Measurements from ENCODE around the gene MYT1.

MYT1 gene

DNA sequence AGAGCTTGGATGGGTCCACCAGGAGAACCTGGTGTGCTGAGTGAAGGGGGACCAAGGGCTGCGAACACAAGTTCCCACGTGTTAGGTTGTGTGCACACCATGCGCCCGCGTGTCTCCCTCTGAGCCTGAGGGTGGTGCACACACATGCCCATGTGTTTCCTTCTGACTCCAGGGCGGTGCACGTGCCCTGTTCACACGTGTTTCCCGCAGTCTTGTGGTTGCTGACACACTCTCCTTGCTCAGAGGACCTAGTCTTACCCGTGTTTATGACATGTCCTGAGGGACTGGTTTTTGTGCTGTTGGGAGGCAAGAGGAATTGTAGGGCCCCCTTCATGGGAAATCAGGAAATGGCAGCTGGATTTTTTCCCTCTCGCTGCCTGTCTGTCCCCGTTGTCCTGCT, 55.0 kb downstream of the MYT1 start:
- no peak for DNase-seq (ENCODE audit: low spot score)

DNA sequence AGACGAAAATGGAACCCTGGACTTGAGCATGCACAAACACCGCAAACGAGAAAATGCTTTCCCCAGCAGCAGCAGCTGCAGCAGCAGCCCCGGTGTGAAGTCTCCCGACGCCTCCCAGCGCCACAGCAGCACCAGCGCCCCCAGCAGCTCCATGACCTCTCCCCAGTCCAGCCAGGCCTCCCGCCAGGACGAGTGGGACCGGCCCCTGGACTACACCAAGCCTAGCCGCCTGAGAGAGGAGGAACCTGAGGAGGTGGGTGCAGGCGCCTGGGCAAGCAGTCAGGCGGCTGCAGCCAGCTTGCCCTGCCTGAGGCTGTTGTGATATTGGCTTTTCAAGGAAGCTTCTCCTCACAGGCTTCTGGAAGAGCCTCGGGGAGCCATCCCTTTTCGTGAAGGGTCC, 55.5 kb downstream of the MYT1 start:
- no peak for DNase-seq (ENCODE audit: low spot score)

DNA sequence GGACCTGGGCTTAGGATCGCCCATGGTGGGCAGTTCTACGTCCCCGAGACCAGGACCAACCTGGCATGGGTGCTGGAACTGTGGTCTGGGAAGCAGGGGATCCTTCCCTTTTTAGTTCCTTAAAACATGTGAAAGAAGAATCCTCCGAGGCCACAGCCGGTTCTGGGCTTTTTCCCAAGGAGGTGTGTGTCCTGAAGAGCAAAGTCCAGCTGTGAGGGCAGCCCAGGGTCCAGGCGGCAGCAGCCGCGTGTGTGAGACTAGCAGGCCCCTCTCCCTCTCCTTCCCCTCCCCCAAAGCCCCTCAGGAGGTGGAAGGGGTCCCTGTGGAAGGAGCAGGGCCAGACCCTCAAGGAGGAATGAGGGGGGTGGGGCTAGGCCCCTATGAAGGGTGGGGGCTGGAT, 56.2 kb downstream of the MYT1 start:
- DNase-seq (ENCODE audit: low spot score) = no peak

DNA sequence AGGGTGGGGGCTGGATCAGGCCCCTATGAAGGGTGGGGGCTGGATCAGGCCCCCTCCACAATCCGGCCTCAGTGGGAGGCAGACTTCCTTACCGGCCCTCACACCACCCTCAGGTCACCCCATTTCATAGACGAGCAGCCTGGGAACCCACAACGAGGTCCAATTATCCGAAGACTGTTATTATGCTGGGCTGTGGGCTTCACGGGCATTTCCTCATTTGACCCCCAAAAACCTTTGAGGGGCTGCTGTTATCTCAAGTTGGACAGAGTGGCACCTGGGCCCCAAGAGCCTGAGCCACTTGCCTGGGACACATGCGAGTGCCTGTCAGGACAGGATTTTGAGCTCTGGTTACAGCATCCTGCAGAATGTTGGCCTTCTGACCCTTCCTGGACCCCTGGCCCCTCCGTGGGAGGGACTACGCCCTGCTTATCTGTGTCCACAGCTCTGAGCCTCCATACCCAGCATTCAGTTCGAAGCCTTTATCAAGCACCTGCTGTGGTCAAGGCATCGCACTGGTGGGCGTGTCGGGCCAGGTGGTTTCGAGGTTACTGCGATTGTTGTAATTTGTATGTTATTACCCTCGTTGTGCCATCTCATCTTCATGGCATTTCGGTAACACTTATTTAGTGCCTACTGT, 56.8 kb downstream of the MYT1 start:
- no peak for DNase-seq (ENCODE audit: low spot score)

DNA sequence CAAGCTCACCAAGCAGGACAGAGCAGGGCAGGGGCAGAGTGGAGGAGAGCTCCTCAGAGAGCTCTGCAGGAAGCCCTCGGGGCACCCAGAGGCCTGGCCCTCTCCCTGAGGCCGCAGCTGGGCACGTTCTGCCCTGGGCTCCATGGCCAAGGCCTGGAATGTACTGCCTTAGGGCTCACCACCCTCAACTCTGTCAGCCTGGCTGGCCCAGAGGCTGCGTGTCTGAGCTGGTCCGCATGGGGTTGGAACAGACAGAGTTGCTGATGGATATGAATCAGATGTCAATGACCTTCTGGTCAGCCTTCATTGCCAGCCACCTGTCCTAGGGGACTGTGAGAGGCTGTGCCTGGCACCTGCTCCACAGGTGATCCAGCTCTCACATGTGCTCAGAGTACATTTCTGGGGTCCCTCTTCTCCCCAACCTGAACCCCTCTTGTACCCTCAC, 58.1 kb downstream of the MYT1 start:
- DNase-seq (ENCODE audit: low spot score) = no peak

DNA sequence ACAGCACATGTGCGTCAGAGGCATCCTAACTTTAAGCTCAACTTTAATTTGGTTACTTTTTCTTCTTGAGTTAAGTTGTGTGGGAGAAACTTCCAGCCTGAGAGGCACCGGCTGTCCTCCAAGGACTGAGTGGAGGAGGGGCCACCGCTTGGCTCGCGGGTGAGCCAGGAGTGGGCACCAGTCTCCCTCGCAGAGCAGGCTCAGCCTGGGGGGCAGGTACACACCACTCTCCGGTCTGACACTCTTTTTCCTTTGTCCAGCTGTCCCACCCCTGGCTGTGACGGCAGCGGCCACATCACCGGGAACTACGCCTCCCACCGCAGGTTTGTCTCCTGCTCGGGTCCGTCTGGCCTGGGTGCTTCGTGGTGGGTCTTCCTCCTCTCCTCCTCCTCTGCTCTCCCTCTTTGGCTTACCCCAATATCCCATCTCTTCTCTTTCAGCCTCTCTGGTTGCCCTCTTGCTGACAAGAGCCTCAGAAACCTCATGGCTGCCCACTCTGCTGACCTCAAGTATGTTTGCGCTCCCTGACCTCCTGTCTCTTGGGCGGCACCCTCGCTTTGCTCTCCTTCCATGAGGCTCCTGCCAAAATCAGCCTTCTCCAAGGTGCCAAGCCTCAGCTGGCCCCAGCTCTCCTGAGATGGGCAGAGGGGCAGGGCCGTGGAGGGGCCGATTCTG, 58.7 kb downstream of the MYT1 start:
- no peak for DNase-seq (ENCODE audit: low spot score)

- DNase-seq (ENCODE audit: low spot score) = no peak
Measured at GRCh38 chr20:64223526-64224067, 59.3 kb downstream of the MYT1 start.

DNA sequence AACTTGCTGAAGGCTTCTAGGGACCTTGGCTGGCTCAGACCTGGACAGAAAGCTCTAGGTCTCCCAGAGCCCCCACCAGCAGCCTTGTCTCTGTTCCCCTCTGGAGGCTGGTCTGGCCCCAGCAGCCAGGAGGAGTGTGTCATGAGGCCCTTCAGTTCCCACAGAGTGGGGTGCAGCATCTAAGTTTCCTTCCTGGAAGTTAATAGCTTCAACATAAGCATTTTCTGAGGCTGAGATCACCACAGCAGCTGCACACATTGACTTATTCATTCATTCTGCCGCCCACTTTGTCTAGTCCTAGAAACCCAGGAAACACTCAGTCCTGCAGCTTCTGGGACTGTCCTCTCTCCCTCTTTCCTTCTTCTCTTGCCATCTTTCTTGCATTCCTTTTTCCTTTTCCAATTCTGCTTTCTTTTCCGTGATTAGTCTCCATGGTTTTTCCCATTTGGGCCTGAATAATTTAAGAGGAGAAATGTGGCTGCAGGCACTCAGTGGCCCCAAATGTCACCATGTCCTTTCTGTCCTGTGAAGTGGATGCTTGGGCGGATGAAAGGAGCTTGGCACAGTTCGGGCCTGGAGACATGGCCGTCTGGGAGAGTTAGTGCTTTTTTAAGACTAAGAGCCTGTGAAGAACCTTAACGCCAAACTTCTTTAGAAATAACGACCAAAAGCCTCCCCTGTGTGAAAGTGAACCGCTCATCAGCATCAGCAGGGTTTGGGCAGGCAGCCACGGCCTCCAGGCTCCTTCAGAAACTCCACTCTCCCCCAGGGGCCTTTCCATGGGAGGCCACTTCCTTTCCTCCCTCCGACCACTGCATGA, 60.3 kb downstream of the MYT1 start:
- no peak for DNase-seq (ENCODE audit: low spot score)

DNA sequence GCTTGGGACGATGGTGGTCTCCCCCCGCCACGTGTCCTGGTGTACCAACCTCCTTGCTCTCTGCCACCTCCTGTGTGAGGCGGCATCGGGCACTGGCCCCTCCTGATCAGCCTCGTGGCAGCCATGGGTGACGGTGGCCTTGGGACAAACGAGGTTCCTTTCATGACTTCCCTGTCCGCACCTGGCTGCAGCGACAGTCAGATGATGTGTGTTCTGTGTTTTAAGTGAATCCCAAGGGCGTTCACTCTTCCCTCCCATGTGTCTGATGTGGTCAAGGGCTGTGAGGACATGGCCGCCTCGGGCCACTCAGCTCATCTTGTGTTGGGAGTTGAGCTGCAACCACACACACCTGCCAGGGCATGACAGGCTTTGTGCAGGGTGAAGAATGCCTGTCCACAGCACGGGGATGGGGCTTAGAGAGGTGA, 60.9 kb downstream of the MYT1 start:
- DNase-seq (ENCODE audit: low spot score) = no peak

DNA sequence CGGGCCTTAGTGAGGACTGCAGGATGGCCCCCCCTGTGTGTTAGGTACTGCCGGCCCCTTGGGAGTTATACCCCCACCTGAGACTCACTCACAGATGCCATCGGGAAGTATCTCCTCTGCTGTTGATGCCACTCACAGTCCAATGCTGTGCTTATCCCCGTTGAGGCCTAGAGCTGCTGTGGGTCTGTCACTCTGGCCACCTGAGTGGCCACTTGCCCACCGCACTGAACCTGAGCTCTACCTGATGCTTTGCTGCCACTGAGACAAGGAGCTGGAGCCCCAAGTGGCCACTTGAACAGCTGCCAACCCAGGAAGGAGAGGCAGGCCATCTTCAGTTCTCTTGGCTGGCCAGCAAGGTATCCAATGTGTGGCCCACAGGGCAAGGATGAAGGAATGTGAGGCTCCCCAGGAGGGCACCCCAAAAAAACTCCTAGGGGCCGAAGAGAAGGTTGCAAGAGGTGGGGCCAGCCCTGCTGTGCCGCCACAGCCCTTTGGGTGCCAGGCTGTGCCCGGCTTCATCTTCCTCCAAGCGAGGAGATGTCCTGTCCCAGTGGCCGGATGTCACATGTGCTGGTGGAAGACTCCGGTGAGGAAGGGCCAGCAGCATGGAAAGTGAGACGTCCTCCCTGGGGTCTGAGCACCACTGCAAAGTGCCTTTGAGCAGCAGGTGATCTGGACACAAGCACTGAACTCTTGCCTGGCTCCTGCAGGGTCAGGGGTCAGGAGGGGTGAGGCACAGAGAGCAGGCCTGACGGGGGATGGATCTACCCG, 61.8 kb downstream of the MYT1 start:
- no peak for DNase-seq (ENCODE audit: low spot score)

DNA sequence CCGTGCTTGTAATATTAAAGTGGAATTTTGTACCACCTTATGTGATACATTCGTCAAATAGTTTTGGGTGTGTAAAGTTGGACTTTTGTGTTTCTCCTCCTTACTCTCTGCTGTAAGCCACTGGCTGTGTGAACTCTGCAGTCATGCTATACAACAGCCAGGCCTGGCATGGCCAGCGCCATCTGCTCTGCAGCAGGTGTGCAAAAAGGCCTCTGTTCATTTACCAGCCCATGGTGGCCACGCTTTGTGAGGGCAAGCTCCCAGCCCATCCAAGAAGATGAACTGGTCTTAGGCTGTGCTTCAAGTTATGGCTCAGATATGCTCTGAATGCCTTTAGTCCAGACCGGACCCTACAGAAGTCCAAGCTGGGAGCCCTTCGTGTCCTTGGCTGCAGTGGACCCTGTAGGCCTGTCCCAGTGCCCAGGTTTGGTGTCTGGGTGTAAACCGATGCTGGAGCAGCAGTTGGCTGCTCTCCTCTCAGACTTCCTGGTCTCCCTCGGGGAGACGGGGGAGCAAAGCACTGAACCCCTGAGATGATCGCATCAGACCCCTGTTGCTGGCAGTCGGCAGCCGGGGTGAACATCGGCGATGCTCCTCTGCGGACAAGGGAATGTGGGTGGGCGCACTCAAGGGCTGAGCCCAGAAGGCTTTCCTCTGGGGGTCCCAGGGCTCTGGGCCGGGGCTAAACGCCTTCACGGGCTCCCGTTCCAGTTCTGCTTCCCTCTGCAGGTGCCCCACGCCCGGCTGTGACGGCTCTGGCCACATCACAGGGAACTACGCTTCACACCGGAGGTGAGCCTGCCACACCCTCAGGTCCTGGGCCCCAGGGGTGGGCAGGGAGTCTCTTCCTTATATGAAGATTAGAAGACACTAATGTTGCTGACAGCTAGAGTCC, 62.7 kb downstream of the MYT1 start:
- DNase-seq (ENCODE audit: low spot score) = peak; percentile 26

DNA sequence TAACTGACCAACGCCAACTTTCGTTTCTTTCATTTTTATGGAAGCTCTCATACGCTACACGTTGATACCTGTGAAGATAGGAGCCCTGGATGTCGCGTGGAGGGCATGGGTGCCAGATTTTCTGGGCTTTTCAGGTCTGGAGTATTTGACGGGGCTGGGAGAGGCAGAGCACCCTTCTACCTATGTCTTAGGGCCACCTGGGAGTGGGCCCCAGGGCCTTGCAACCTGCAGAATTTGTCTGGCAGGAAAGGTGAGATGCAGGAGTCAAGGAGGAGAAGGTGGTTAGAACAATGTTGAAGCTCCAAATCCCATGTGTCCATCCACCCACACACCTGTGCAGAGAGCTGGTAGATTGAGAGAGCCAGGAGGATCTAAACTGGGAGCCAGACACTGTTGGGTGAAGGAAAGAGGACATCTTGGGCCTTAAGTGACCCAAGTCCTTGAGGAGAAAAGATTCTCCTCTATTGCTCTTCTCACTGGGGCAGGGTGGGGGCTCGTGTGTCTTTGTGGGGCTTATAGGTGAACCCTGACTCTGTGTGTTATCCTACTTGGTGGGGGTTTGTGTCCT, 63.9 kb downstream of the MYT1 start:
- no peak for DNase-seq (ENCODE audit: low spot score)

GRCh38 chr20:64228751-64229506, 64.7 kb downstream of the MYT1 start:
- DNase-seq (ENCODE audit: low spot score) = no peak

GRCh38 chr20:64229507-64230061, 65.3 kb downstream of the MYT1 start:
- no peak for DNase-seq (ENCODE audit: low spot score)

GRCh38 chr20:64230461-64231145, 66.4 kb downstream of the MYT1 start:
- DNase-seq (ENCODE audit: low spot score) = no peak

GRCh38 chr20:64231621-64232550, 67.6 kb downstream of the MYT1 start:
- DNase-seq (ENCODE audit: low spot score) = no peak

- DNase-seq (ENCODE audit: low spot score) = no peak
Measured at GRCh38 chr20:64232794-64233193, 68.5 kb downstream of the MYT1 start.

DNA sequence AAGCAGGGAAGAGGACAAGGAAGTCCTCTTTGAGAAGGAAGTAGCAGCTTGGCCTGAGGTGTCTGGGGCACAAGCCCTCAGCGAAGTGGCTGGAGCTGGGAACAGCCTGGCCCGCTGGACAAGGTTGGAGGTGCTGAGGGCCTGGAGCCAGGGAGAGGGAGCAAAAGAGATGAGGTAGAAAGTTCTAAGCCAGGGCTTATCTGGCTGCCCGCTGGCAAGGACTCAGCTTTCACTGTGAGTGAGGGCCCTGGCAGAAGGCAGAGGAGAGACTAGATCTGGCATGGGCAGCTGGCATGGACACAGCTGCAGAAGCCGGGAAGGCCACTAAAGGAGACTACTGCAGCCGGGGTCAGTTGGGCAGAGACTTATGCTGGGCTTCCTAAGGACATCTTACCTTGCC, 69.5 kb downstream of the MYT1 start:
- no peak for DNase-seq (ENCODE audit: low spot score)

Data from CD4-positive, alpha-beta T cell treated with Interleukin-15 for 4 hours (primary cell).